ENCODE data around the gene WFDC6. TPM values are rescaled to one million over a fixed set of nuclear protein-coding genes. Genes with fewer than 3 reads are reported as not detected.

WFDC6 gene
- total and polyA plus RNA-seq, 9 donors: 0.21 TPM; not detected in 8

GRCh38 chr20:45502561-45502960, 36.7 kb downstream of the WFDC6 start:
- H3K27me3 ChIP-seq (ENCODE audit: control insufficient read depth, insufficient read depth, low read length): peaks cover 7% of the 10 kb centered on the region

GRCh38 chr20:45501600-45501999, 37.7 kb downstream of the WFDC6 start:
- H3K9me3 ChIP-seq (replicated peaks; ENCODE audit: control insufficient read depth, low read depth, low read length): no peaks in the 10 kb centered on the region
- no peak for DNase-seq
- no peaks in the 10 kb centered on the region for H3K36me3 ChIP-seq (ENCODE audit: control insufficient read depth, insufficient read depth, low read length)
- no peak overlapping the region for H3K27ac ChIP-seq (ENCODE audit: low read length)
- no CpG with 5 or more reads among the region's 1 CpG for WGBS (ENCODE audit: insufficient coverage)
- H3K4me3 ChIP-seq (ENCODE audit: low read length): no peak overlapping the region
- H3K27me3 ChIP-seq (ENCODE audit: control insufficient read depth, insufficient read depth, low read length): peaks cover 7% of the 10 kb centered on the region
- no peaks in the 10 kb centered on the region for H3K4me1 ChIP-seq (ENCODE audit: control insufficient read depth, insufficient read depth, low read length)

More at GRCh38 chr20:45502561-45502960, 36.7 kb downstream of the WFDC6 start:
- no CpG with 5 or more reads among the region's 1 CpG for WGBS (ENCODE audit: insufficient coverage)
- no peaks in the 10 kb centered on the region for H3K36me3 ChIP-seq (ENCODE audit: control insufficient read depth, insufficient read depth, low read length)
- H3K9me3 ChIP-seq (replicated peaks; ENCODE audit: control insufficient read depth, low read depth, low read length): no peaks in the 10 kb centered on the region
- H3K27ac ChIP-seq (ENCODE audit: low read length): no peak overlapping the region
- H3K4me3 ChIP-seq (ENCODE audit: low read length): no peak overlapping the region
- H3K4me1 ChIP-seq (ENCODE audit: control insufficient read depth, insufficient read depth, low read length): no peaks in the 10 kb centered on the region
- DNase-seq: no peak

GRCh38 chr20:45500022-45500421, 39.3 kb downstream of the WFDC6 start:
- Histone ChIP-seq H3K4me3 (ENCODE audit: low read length) (no peak overlapping the region), H3K36me3 (ENCODE audit: control insufficient read depth, insufficient read depth, low read length) (no peaks in the 10 kb centered on the region), H3K4me1 (ENCODE audit: control insufficient read depth, insufficient read depth, low read length) (no peaks in the 10 kb centered on the region), H3K9me3 (replicated peaks; ENCODE audit: control insufficient read depth, low read depth, low read length) (no peaks in the 10 kb centered on the region), H3K27me3 (ENCODE audit: control insufficient read depth, insufficient read depth, low read length) (peaks cover 11% of the 10 kb centered on the region), H3K27ac (ENCODE audit: low read length) (no peak overlapping the region)
- no peak for DNase-seq
- WGBS (ENCODE audit: insufficient coverage): 52% methylated on average over 3 of the region's 6 CpGs

GRCh38 chr20:45497971-45498494, 41.2 kb downstream of the WFDC6 start:
- H3K4me3 ChIP-seq (ENCODE audit: low read length): no peak overlapping the region
- no peaks in the 10 kb centered on the region for H3K36me3 ChIP-seq (ENCODE audit: control insufficient read depth, insufficient read depth, low read length)
- WGBS (ENCODE audit: insufficient coverage): no CpG with 5 or more reads among the region's 3 CpGs
- no peak for DNase-seq
- H3K27me3 ChIP-seq (ENCODE audit: control insufficient read depth, insufficient read depth, low read length): peaks cover 8% of the 10 kb centered on the region
- H3K9me3 ChIP-seq (replicated peaks; ENCODE audit: control insufficient read depth, low read depth, low read length): no peaks in the 10 kb centered on the region
- no peak overlapping the region for H3K27ac ChIP-seq (ENCODE audit: low read length)
- no peaks in the 10 kb centered on the region for H3K4me1 ChIP-seq (ENCODE audit: control insufficient read depth, insufficient read depth, low read length)

- Histone ChIP-seq H3K27ac (ENCODE audit: low read length) (no peak overlapping the region), H3K27me3 (ENCODE audit: control insufficient read depth, insufficient read depth, low read length) (peaks cover 8% of the 10 kb centered on the region), H3K9me3 (replicated peaks; ENCODE audit: control insufficient read depth, low read depth, low read length) (no peaks in the 10 kb centered on the region), H3K4me3 (ENCODE audit: low read length) (no peak overlapping the region), H3K36me3 (ENCODE audit: control insufficient read depth, insufficient read depth, low read length) (no peaks in the 10 kb centered on the region), H3K4me1 (ENCODE audit: control insufficient read depth, insufficient read depth, low read length) (no peaks in the 10 kb centered on the region)
- WGBS (ENCODE audit: insufficient coverage): 68% methylated on average over 2 of the region's 3 CpGs
- no peak for DNase-seq
Observed at GRCh38 chr20:45496166-45496565, 43.1 kb downstream of the WFDC6 start.

- peaks cover 6% of the 10 kb centered on the region for H3K27me3 ChIP-seq (ENCODE audit: control insufficient read depth, insufficient read depth, low read length)
- no peak overlapping the region for H3K27ac ChIP-seq (ENCODE audit: low read length)
- H3K36me3 ChIP-seq (ENCODE audit: control insufficient read depth, insufficient read depth, low read length): no peaks in the 10 kb centered on the region
Observed at GRCh38 chr20:45495501-45495941, 43.8 kb downstream of the WFDC6 start.

GRCh38 chr20:45489083-45489531, 50.2 kb downstream of the WFDC6 start:
- WGBS (ENCODE audit: insufficient coverage): no CpG with 5 or more reads among the region's 1 CpG
- peaks cover 18% of the 10 kb centered on the region for H3K27me3 ChIP-seq (ENCODE audit: control insufficient read depth, insufficient read depth, low read length)
- no peak for DNase-seq
- H3K36me3 ChIP-seq (ENCODE audit: control insufficient read depth, insufficient read depth, low read length): no peaks in the 10 kb centered on the region
- no peak overlapping the region for H3K27ac ChIP-seq (ENCODE audit: low read length)
- no peaks in the 10 kb centered on the region for H3K4me1 ChIP-seq (ENCODE audit: control insufficient read depth, insufficient read depth, low read length)
- H3K4me3 ChIP-seq (ENCODE audit: low read length): no peak overlapping the region
- no peaks in the 10 kb centered on the region for H3K9me3 ChIP-seq (replicated peaks; ENCODE audit: control insufficient read depth, low read depth, low read length)

More at GRCh38 chr20:45495501-45495941, 43.8 kb downstream of the WFDC6 start:
- 60% methylated on average over 1 of the region's 1 CpG for WGBS (ENCODE audit: insufficient coverage)
- DNase-seq: no peak
- no peaks in the 10 kb centered on the region for H3K4me1 ChIP-seq (ENCODE audit: control insufficient read depth, insufficient read depth, low read length)
- H3K9me3 ChIP-seq (replicated peaks; ENCODE audit: control insufficient read depth, low read depth, low read length): no peaks in the 10 kb centered on the region
- no peak overlapping the region for H3K4me3 ChIP-seq (ENCODE audit: low read length)

- H3K27me3 ChIP-seq (ENCODE audit: control insufficient read depth, insufficient read depth, low read length): peaks cover 18% of the 10 kb centered on the region
Observed at GRCh38 chr20:45487231-45487635, 52.0 kb downstream of the WFDC6 start.

GRCh38 chr20:45485388-45485787, 53.9 kb downstream of the WFDC6 start:
- WGBS (ENCODE audit: insufficient coverage): 40% methylated on average over 1 of the region's 4 CpGs
- H3K4me1 ChIP-seq (ENCODE audit: control insufficient read depth, insufficient read depth, low read length): no peaks in the 10 kb centered on the region
- H3K4me3 ChIP-seq (ENCODE audit: low read length): no peak overlapping the region
- no peak for DNase-seq
- no peaks in the 10 kb centered on the region for H3K36me3 ChIP-seq (ENCODE audit: control insufficient read depth, insufficient read depth, low read length)
- no peaks in the 10 kb centered on the region for H3K9me3 ChIP-seq (replicated peaks; ENCODE audit: control insufficient read depth, low read depth, low read length)
- H3K27me3 ChIP-seq (ENCODE audit: control insufficient read depth, insufficient read depth, low read length): peaks cover 18% of the 10 kb centered on the region
- no peak overlapping the region for H3K27ac ChIP-seq (ENCODE audit: low read length)

More at GRCh38 chr20:45487231-45487635, 52.0 kb downstream of the WFDC6 start:
- DNase-seq: no peak
- H3K27ac ChIP-seq (ENCODE audit: low read length): no peak overlapping the region
- no peaks in the 10 kb centered on the region for H3K9me3 ChIP-seq (replicated peaks; ENCODE audit: control insufficient read depth, low read depth, low read length)
- WGBS (ENCODE audit: insufficient coverage): 2% methylated on average over 9 of the region's 20 CpGs
- H3K36me3 ChIP-seq (ENCODE audit: control insufficient read depth, insufficient read depth, low read length): no peaks in the 10 kb centered on the region
- H3K4me1 ChIP-seq (ENCODE audit: control insufficient read depth, insufficient read depth, low read length): no peaks in the 10 kb centered on the region
- no peak overlapping the region for H3K4me3 ChIP-seq (ENCODE audit: low read length)

GRCh38 chr20:45484676-45485075, 54.6 kb downstream of the WFDC6 start:
- Histone ChIP-seq H3K27ac (ENCODE audit: low read length) (no peak overlapping the region), H3K9me3 (replicated peaks; ENCODE audit: control insufficient read depth, low read depth, low read length) (no peaks in the 10 kb centered on the region), H3K27me3 (ENCODE audit: control insufficient read depth, insufficient read depth, low read length) (peaks cover 15% of the 10 kb centered on the region), H3K4me1 (ENCODE audit: control insufficient read depth, insufficient read depth, low read length) (no peaks in the 10 kb centered on the region), H3K36me3 (ENCODE audit: control insufficient read depth, insufficient read depth, low read length) (no peaks in the 10 kb centered on the region), H3K4me3 (ENCODE audit: low read length) (no peak overlapping the region)
- DNase-seq: no peak
- WGBS (ENCODE audit: insufficient coverage): 29% methylated on average over 1 of the region's 6 CpGs

Data from muscle of leg (tissue), 11 donors.